ENCODE data around the gene BHLHA15. TPM values are rescaled to one million over a fixed set of nuclear protein-coding genes. Genes with fewer than 3 reads are reported as not detected.

Gene BHLHA15
- total and polyA plus RNA-seq, 9 of the 15 experiments (the other 6 are each of a cell fraction or from before 2014, with no cell fraction given) = 0.22 to 2.0 (median 1.1) TPM; not detected in 4

DNA sequence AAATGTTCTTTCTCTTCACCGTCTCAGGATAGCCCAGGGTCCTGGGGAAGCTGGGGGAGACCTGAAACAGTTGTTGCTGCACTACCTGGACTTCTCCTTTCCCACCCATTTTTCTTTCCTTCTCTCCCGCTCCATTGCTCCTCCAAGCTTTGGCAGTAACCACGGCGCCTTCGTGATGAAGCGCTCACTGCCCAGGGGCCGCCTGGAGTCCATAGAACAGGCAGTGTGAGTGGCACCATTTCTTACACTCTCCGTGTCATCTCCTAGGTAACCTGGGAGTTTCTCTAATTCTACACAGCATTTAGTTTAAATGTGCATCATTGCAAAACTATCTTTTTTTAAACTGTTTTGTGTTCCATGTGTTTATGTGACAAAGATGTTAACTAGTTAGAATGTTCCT lies 40.3 kb upstream of the BHLHA15 start:
- TF ChIP-seq TBL1XR1 (IDR thresholded peaks at IDR 0.05; ENCODE audit: low read length in 2 of 2) (no peak), GABPB2 (CRISPR knock-in tag; conservative IDR thresholded peaks at IDR 0.05) (no peak), ZNF239 (CRISPR knock-in tag; IDR thresholded peaks at IDR 0.05) (no peak), ZNF12 (CRISPR knock-in tag; IDR thresholded peaks at IDR 0.05) (no peak), ZNF133 (CRISPR knock-in tag; IDR thresholded peaks at IDR 0.05) (no peak), RFX7 (CRISPR knock-in tag; IDR thresholded peaks at IDR 0.05) (no peak)
- TF ChIP-seq, protein P1, sequence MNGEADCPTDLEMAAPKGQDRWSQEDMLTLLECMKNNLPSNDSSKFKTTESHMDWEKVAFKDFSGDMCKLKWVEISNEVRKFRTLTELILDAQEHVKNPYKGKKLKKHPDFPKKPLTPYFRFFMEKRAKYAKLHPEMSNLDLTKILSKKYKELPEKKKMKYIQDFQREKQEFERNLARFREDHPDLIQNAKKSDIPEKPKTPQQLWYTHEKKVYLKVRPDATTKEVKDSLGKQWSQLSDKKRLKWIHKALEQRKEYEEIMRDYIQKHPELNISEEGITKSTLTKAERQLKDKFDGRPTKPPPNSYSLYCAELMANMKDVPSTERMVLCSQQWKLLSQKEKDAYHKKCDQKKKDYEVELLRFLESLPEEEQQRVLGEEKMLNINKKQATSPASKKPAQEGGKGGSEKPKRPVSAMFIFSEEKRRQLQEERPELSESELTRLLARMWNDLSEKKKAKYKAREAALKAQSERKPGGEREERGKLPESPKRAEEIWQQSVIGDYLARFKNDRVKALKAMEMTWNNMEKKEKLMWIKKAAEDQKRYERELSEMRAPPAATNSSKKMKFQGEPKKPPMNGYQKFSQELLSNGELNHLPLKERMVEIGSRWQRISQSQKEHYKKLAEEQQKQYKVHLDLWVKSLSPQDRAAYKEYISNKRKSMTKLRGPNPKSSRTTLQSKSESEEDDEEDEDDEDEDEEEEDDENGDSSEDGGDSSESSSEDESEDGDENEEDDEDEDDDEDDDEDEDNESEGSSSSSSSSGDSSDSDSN (IDR thresholded peaks at IDR 0.05; ENCODE audit: borderline replicate concordance in 1 of 2, low read depth in 2 of 2, low read length in 2 of 2) = no peak
- Histone ChIP-seq H3K9me3 (replicated peaks; ENCODE audit: control insufficient read depth, insufficient read depth, low read depth, low read length) (no peaks in the 10 kb centered on the region), H3K4me1 (replicated peaks in 1 of 2; ENCODE audit: control insufficient read depth in 2 of 2, insufficient read depth in 2 of 2, low read length in 2 of 2) (peaks cover 14 to 21% of the 10 kb centered on the region in 2 experiments), H3K4me3 (no peak overlapping the region), H3K27ac (ENCODE audit: extremely low read depth, low read depth, low read length) (no peak overlapping the region), H3K36me3 (ENCODE audit: control insufficient read depth, insufficient read depth, low read length) (peaks cover 33% of the 10 kb centered on the region), H3K9me1 (ENCODE audit: control insufficient read depth, insufficient read depth, low read length) (peaks cover 13% of the 10 kb centered on the region), H4K20me1 (replicated peaks; ENCODE audit: control insufficient read depth, insufficient read depth, low read length) (peaks cover 20% of the 10 kb centered on the region; the same call in 1 of the 2 replicates), H3K4me2 (ENCODE audit: insufficient read depth, low read length) (no peak overlapping the region), H3K27me3 (ENCODE audit: control insufficient read depth in 2 of 2, insufficient read depth in 2 of 2, low read length in 2 of 2) (no peaks in the 10 kb centered on the region), H2AFZ (ENCODE audit: low read depth, low read length) (no peak overlapping the region), H3K79me2 (ENCODE audit: control insufficient read depth, insufficient read depth, low read length) (no peaks in the 10 kb centered on the region), H3K9ac (ENCODE audit: insufficient read depth in 1 of 2, low read depth in 2 of 2, low read length in 2 of 2) (no peak overlapping the region)
- intact Hi-C loops (cut with micrococcal nuclease) = no loop called here
- no TSS peak for BruUV-seq (replicated peaks)
- no peak for DNase-seq (ENCODE audit: extremely low read depth in 1 of 4, low spot score in 3 of 4)
- FAIRE-seq = no peak
- ChIA-PET POLR2A (no interaction called here), CTCF (ENCODE audit: low intra/inter-chr PET ratio) (no interaction called here)
- in situ Hi-C loops (cut with MboI) = loop anchor here (5.0 kb wide), 1 partner anchor 149 kb away; no protein-coding TSS in a partner anchor
- WGBS (ENCODE audit: insufficient coverage, low coverage, missing lambda C conversion rate) = 86% methylated on average over 8 of the region's 8 CpGs
- ATAC-seq = no peak

All from K562 (cell line).